HG02981 (cell line): Measurements from ENCODE around the gene DENND1C.

Experiments
- ATAC-seq: cut with Tn5 transposase; IDR thresholded peaks from one replicate; pipeline ENCODE4 v1.9.1; 2021; ENCODE audit warnings: mild to moderate bottlenecking, moderate library complexity; ENCODE audit not compliant: unreplicated experiment

DENND1C gene

GRCh38 chr19:6425732-6426620 is 55.6 kb downstream of the DENND1C start:
- no peak for ATAC-seq

GRCh38 chr19:6424939-6425731 is 56.5 kb downstream of the DENND1C start:
- peak; percentile 86 for ATAC-seq

- ATAC-seq, result no peak
Measured at GRCh38 chr19:6424195-6424938, 57.2 kb downstream of the DENND1C start, which contains the start of gene KHSRP. TSS of gene KHSRP (minus strand) at chr19:6424811. CDS start at chr19:6424701, 110 bp downstream.

- ATAC-seq, result no peak
Measured at GRCh38 chr19:6423499-6424194, 57.9 kb downstream of the DENND1C start.

GRCh38 chr19:6421075-6422014 is 60.2 kb downstream of the DENND1C start:
- ATAC-seq, result no peak

- no peak for ATAC-seq
Measured at GRCh38 chr19:6418562-6418932, 63.0 kb downstream of the DENND1C start.

GRCh38 chr19:6417713-6418561 is 63.6 kb downstream of the DENND1C start:
- no peak for ATAC-seq
